Endothelial cell of umbilical vein (primary cell): Measurements from ENCODE around the gene PLA2G4B.

Experiments used
- JUN ChIP-seq: IDR thresholded peaks from 2 replicates; pipeline ENCODE4 v1.6.1; 2011; ENCODE audit warnings: borderline replicate concordance, low read depth; ENCODE audit not compliant: insufficient read length, insufficient read depth
- POLR2A ChIP-seq: IDR thresholded peaks from 2 replicates; pipeline ENCODE4 v1.6.1; 2012; ENCODE audit warnings: low read depth, mild to moderate bottlenecking, control low read depth, low read length
- TF ChIP-seq, protein P1 (sequence below): IDR thresholded peaks from 2 replicates; pipeline ENCODE4 v1.6.1; 2011; ENCODE audit not compliant: insufficient read depth, insufficient read length
- TF ChIP-seq, protein P2 (sequence below), 2 donors: IDR thresholded peaks; 1 replicate in 1 of 2; 2 replicates in 1 of 2; pipeline ENCODE4 v1.5.1; 2011; ENCODE audit warnings: low read length in 2 of 2, mild to moderate bottlenecking in 2 of 2, moderate library complexity in 2 of 2, control low read depth in 1 of 2, inconsistent platforms in 1 of 2, low read depth in 1 of 2; ENCODE audit not compliant: insufficient read depth in 1 of 2; ENCODE audit errors: extremely low read depth in 1 of 2

DNA sequence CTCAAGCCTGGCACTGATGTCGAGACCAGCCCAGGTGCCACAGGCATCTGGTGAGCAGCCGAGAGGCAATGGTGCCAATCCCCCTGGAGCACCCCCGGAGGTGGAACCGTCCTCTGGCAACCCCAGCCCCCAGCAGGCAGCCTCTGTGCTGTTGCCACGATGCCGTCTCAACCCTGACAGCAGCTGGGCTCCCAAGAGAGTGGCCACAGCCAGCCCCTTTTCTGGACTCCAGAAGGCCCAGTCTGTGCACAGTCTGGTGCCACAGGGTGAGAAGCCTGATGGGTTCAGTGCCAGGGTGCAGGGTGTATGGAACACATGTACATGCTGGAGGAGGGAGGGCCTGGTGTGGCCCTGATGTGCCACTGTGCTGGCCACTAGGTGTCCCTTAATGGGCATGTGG is 15.7 kb upstream of the PLA2G4B start:
- TF ChIP-seq POLR2A: no peak
- TF ChIP-seq, protein P1, sequence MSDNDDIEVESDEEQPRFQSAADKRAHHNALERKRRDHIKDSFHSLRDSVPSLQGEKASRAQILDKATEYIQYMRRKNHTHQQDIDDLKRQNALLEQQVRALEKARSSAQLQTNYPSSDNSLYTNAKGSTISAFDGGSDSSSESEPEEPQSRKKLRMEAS: no peak
- TF ChIP-seq, protein P2, sequence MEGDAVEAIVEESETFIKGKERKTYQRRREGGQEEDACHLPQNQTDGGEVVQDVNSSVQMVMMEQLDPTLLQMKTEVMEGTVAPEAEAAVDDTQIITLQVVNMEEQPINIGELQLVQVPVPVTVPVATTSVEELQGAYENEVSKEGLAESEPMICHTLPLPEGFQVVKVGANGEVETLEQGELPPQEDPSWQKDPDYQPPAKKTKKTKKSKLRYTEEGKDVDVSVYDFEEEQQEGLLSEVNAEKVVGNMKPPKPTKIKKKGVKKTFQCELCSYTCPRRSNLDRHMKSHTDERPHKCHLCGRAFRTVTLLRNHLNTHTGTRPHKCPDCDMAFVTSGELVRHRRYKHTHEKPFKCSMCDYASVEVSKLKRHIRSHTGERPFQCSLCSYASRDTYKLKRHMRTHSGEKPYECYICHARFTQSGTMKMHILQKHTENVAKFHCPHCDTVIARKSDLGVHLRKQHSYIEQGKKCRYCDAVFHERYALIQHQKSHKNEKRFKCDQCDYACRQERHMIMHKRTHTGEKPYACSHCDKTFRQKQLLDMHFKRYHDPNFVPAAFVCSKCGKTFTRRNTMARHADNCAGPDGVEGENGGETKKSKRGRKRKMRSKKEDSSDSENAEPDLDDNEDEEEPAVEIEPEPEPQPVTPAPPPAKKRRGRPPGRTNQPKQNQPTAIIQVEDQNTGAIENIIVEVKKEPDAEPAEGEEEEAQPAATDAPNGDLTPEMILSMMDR (IDR thresholded peaks at IDR 0.05; ENCODE audit: extremely low read depth in 1 of 2, insufficient read depth in 1 of 2, low read depth in 1 of 2, low read length in 2 of 2): no peak
- no peak for TF ChIP-seq JUN
